Limb (tissue), 2 donors: ENCODE data around the gene TIAM1.
A peak's percentile ranks its signal among the peaks of the same experiment; 100 is the strongest.
"Not testable (repeated sequence)": the region's sequence is repeated elsewhere in the genome, so short reads cannot be mapped to it uniquely, and the experiment has no call there.

Experiments used
- DNase-seq, 2 donors: peaks; one replicate each; pipeline ENCODE4 v3.0.0-alpha.2; 2016; ENCODE audit errors: extremely low spot score in 2 of 2

The TIAM1 gene

GRCh38 chr21:31255896-31256295 lies 88.2 kb downstream of the TIAM1 start:
- DNase-seq = peak in 1 of 2 donors; percentile 15

- DNase-seq = no peak
Observed at GRCh38 chr21:31255036-31255435, 89.0 kb downstream of the TIAM1 start.

GRCh38 chr21:31254131-31254530 lies 89.9 kb downstream of the TIAM1 start:
- no peak for DNase-seq

- DNase-seq = no peak
Observed at GRCh38 chr21:31253684-31254083, 90.4 kb downstream of the TIAM1 start.

- no peak for DNase-seq
Observed at GRCh38 chr21:31252611-31253010, 91.5 kb downstream of the TIAM1 start.

GRCh38 chr21:31252091-31252490 lies 92.0 kb downstream of the TIAM1 start:
- DNase-seq = no peak

- DNase-seq = no peak
Observed at GRCh38 chr21:31251686-31252085, 92.4 kb downstream of the TIAM1 start.

GRCh38 chr21:31248598-31248997 lies 95.5 kb downstream of the TIAM1 start:
- no peak for DNase-seq

GRCh38 chr21:31243611-31244010 lies 100.5 kb downstream of the TIAM1 start:
- no peak for DNase-seq

GRCh38 chr21:31236528-31236927 lies 107.5 kb downstream of the TIAM1 start:
- no peak for DNase-seq

- DNase-seq = no peak
Observed at GRCh38 chr21:31235671-31236450, 108.2 kb downstream of the TIAM1 start.

GRCh38 chr21:31234936-31235335 lies 109.1 kb downstream of the TIAM1 start:
- DNase-seq = no peak

- no peak for DNase-seq
Observed at GRCh38 chr21:31233711-31234110, 110.3 kb downstream of the TIAM1 start.

GRCh38 chr21:31232344-31232743 lies 111.7 kb downstream of the TIAM1 start:
- no peak for DNase-seq

GRCh38 chr21:31230937-31231336 lies 113.1 kb downstream of the TIAM1 start:
- DNase-seq = no peak

GRCh38 chr21:31228723-31229122 lies 115.3 kb downstream of the TIAM1 start:
- DNase-seq = not testable (repeated sequence)

- DNase-seq = no peak
Observed at GRCh38 chr21:31225713-31226112, 118.3 kb downstream of the TIAM1 start.

GRCh38 chr21:31222142-31222541 lies 121.9 kb downstream of the TIAM1 start:
- DNase-seq = no peak

GRCh38 chr21:31221043-31221442 lies 123.0 kb downstream of the TIAM1 start:
- no peak for DNase-seq

GRCh38 chr21:31220575-31220974 lies 123.5 kb downstream of the TIAM1 start:
- no peak for DNase-seq

- DNase-seq = peak in 1 of 2 donors; percentile 39
Observed at GRCh38 chr21:31218830-31219608, 125.0 kb downstream of the TIAM1 start.

- DNase-seq = no peak
Observed at GRCh38 chr21:31216206-31216605, 127.9 kb downstream of the TIAM1 start.

GRCh38 chr21:31213787-31214186 lies 130.3 kb downstream of the TIAM1 start:
- DNase-seq = no peak
